Measurements from ENCODE around the gene SMCHD1. TPM values are rescaled to one million over a fixed set of nuclear protein-coding genes. Genes with fewer than 3 reads are reported as not detected.
A peak's percentile ranks its signal among the peaks of the same experiment; 100 is the strongest.
"Not testable (repeated sequence)": the region's sequence is repeated elsewhere in the genome, so short reads cannot be mapped to it uniquely, and the experiment has no call there.

The SMCHD1 gene
- total RNA-seq, 2 donors from 2014 or later, result 56.0 to 65.1 TPM

DNA sequence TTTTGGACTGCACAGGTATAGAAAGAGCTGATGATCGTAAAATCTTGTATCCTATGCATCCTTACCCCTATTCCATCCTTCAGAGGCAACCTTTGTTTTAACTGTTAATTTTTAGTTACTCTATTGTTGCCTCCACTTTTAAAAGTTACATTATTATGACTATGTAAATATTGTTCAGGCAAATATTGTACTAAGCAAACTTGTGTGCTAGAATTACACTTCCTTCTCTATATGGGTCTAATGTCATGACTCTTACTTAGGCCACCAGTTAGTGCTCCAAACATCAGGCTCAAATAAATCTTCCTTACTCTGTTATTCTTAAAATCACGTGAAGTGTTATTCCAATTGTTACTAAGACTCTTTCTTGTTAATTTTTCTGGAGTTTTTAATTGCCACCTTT is 143.8 kb downstream of the SMCHD1 start:
- intact Hi-C loops (cut with DNase I), result no loop called here
- WGBS, result 66% methylated on average over 2 of the region's 2 CpGs
- Histone ChIP-seq H3K9me3 (no peaks in the 10 kb centered on the region), H3K4me3 (no peak overlapping the region), H3K4me1 (replicated peaks) (no peaks in the 10 kb centered on the region), H3K27me3 (replicated peaks; ENCODE audit: insufficient read depth) (no peaks in the 10 kb centered on the region), H3K36me3 (peaks cover 0 to 8% of the 10 kb centered on the region in 2 donors), H3K27ac (no peak overlapping the region)
- no peak for TF ChIP-seq POLR2A (IDR thresholded peaks at IDR 0.05)
- no peak for TF ChIP-seq POLR2AphosphoS5 (IDR thresholded peaks at IDR 0.05)
- TF ChIP-seq, protein P1, sequence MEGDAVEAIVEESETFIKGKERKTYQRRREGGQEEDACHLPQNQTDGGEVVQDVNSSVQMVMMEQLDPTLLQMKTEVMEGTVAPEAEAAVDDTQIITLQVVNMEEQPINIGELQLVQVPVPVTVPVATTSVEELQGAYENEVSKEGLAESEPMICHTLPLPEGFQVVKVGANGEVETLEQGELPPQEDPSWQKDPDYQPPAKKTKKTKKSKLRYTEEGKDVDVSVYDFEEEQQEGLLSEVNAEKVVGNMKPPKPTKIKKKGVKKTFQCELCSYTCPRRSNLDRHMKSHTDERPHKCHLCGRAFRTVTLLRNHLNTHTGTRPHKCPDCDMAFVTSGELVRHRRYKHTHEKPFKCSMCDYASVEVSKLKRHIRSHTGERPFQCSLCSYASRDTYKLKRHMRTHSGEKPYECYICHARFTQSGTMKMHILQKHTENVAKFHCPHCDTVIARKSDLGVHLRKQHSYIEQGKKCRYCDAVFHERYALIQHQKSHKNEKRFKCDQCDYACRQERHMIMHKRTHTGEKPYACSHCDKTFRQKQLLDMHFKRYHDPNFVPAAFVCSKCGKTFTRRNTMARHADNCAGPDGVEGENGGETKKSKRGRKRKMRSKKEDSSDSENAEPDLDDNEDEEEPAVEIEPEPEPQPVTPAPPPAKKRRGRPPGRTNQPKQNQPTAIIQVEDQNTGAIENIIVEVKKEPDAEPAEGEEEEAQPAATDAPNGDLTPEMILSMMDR (IDR thresholded peaks at IDR 0.05), result no peak
- no peak for DNase-seq (ENCODE audit: low spot score)

DNA sequence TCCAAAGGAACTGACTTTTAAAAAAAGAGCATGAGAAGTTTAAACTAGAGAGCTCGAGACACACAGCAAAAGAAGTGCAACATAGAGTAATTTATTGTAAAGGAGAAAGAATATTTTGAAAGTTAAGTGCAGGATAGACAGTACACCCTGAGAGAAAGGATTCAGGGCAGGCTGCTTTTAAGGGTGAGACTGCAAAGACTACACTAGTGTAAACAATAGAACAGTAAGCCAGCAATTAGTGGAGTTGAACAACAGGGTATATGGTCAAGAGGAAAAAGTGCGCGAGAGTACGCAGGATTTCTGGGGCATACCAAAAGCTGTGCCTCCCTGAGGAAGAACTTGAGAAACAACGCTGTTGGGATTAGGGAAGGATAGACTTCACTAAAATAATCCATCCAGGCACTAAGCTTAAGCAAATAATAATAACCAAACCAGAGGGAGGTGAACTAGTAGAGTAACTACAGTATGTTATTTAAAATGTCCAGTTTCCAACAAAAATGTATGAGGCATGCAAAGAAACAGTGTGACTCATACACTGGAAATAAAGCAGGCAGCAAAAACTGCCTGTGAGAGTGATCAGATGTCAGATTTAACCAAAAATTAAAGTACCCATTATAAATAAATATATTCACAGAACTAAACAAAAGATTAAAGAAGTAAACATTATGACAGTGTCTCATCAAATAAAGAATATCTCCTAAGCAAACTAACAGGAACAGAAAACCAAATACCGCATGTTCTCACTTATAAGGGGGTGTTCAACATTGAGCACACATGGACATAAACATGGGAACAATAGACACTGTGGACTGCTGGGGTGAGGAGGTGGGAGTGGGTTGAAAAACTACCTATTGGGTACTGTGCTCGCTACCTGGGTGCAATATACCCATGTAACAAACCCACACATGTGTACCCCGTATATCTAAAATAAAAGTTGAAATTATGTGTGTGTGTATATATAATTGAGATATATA is 150.7 kb downstream of the SMCHD1 start:
- H3K4me1 ChIP-seq (replicated peaks), result no peaks in the 10 kb centered on the region
- TF ChIP-seq POLR2AphosphoS5 (IDR thresholded peaks at IDR 0.05), result peak; percentile 15
- TF ChIP-seq, protein P1 (IDR thresholded peaks at IDR 0.05), result no peak
- intact Hi-C loops (cut with DNase I), result no loop called here
- H3K27ac ChIP-seq, result peak overlapping the region in 1 of 2 donors; percentile 33
- DNase-seq (ENCODE audit: low spot score), result no peak
- no peaks in the 10 kb centered on the region for H3K9me3 ChIP-seq
- H3K27me3 ChIP-seq (replicated peaks; ENCODE audit: insufficient read depth), result no peaks in the 10 kb centered on the region
- WGBS, result 83% methylated on average over 8 of the region's 8 CpGs
- H3K36me3 ChIP-seq, result no peaks in the 10 kb centered on the region
- H3K4me3 ChIP-seq, result no peak overlapping the region

DNA sequence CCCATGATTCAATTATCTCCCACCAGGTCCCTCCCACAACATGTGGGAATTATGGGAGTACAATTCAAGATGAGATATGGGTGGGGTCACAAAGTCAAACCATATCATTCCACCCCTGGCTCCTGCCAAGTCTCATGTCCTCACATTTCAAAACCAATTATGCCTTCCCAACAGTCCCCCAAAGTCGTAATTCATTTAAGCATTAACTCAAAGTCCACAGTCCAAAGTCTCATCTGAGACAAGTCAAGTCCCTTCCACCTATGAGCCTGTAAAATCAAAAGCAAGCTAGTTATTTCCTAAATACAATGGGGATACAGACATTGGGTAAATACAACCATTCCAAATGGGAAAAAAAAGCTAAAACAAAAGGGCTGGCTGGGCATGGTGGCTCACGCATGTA is 153.1 kb downstream of the SMCHD1 start:
- H3K4me1 ChIP-seq (replicated peaks); H3K9me3 ChIP-seq; intact Hi-C loops (cut with DNase I); H3K4me3 ChIP-seq; H3K27me3 ChIP-seq (replicated peaks; ENCODE audit: insufficient read depth); H3K36me3 ChIP-seq; H3K27ac ChIP-seq; DNase-seq (ENCODE audit: low spot score): not testable (repeated sequence)
- WGBS, result 63% methylated on average over 2 of the region's 2 CpGs

DNA sequence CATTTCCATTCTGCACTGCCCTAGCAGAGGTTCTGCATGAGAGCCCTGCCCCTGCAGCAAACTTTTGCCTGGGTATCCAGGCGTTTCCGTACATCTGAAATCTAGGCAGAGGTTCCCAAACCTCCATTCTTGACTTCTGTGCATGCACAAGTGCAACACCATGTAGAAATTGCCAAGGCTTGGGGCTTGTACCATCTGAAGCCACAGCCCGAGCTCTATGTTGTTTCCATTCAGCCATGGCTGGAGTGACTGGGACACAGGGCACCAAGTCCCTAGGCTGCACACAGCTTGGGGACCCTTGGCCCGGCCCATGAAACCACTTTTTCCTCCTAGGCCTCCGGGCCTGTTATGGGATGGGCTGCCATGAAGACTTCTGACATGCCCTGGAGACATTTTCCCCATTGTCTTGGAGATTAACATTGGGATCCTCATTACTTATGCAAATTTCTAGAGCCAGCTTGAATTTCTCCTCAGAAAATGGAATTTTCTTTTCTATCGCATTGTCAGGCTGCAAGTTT is 154.2 kb downstream of the SMCHD1 start:
- H3K36me3 ChIP-seq; intact Hi-C loops (cut with DNase I); H3K27me3 ChIP-seq (replicated peaks; ENCODE audit: insufficient read depth); H3K9me3 ChIP-seq; H3K27ac ChIP-seq; DNase-seq (ENCODE audit: low spot score); H3K4me3 ChIP-seq; H3K4me1 ChIP-seq (replicated peaks): not testable (repeated sequence)
- 91% methylated on average over 6 of the region's 6 CpGs for WGBS

DNA sequence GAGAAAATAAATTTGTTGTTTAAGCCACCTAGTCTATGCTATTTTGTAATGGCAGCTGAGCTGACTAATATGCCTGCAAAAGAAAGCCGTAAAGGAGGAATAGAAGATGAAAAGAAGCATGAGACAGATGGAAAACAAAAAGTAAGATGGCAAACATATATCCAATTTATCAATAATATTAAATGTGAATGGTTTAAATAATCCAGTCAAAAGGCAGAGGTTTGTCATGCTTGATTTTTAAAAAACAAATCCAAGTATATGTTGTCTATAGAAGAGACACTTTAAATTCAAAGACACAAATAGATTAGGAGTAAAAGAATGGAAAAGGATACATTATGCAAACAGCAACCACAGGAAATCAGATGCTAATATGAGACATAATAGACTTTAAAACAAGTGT is 155.9 kb downstream of the SMCHD1 start:
- Histone ChIP-seq H3K4me3 (no peak overlapping the region), H3K27me3 (replicated peaks; ENCODE audit: insufficient read depth) (no peaks in the 10 kb centered on the region), H3K4me1 (replicated peaks) (no peaks in the 10 kb centered on the region), H3K27ac (no peak overlapping the region), H3K36me3 (no peaks in the 10 kb centered on the region), H3K9me3 (no peaks in the 10 kb centered on the region)
- DNase-seq (ENCODE audit: low spot score), result no peak
- WGBS, result 98% methylated on average over 1 of the region's 1 CpG
- intact Hi-C loops (cut with DNase I), result no loop called here
- TF ChIP-seq, protein P1 (IDR thresholded peaks at IDR 0.05), result no peak
- TF ChIP-seq POLR2AphosphoS5 (IDR thresholded peaks at IDR 0.05) (no peak), POLR2A (IDR thresholded peaks at IDR 0.05) (no peak)

DNA sequence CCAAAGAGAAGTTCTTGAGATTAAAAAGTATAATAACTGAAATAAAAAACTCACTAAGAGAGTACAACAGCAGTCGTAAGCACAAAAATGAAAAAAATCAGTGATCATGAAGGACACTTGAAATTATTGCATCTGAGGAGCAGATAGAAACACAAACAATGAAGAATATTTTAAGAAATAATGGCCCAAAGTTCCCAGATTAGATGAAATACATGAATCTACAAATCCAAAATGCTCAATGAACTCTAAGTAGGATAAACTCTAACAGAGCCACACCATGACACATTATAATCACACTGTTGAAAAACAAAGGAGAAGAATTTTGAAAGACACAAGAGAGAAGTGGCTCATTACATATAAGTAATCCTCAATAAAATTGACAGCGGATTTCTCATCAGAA is 159.4 kb downstream of the SMCHD1 start:
- TF ChIP-seq, protein P1 (IDR thresholded peaks at IDR 0.05), result no peak
- TF ChIP-seq POLR2AphosphoS5 (IDR thresholded peaks at IDR 0.05) (no peak), POLR2A (IDR thresholded peaks at IDR 0.05) (no peak)
- intact Hi-C loops (cut with DNase I), result no loop called here
- 94% methylated on average over 2 of the region's 2 CpGs for WGBS

More for the DNA sequence above, 159.4 kb downstream of the SMCHD1 start:
- H3K9me3 ChIP-seq, result no peaks in the 10 kb centered on the region
- no peaks in the 10 kb centered on the region for H3K27me3 ChIP-seq (replicated peaks; ENCODE audit: insufficient read depth)
- no peak overlapping the region for H3K4me3 ChIP-seq
- H3K4me1 ChIP-seq (replicated peaks), result no peaks in the 10 kb centered on the region
- DNase-seq (ENCODE audit: low spot score), result no peak
- no peaks in the 10 kb centered on the region for H3K36me3 ChIP-seq
- no peak overlapping the region for H3K27ac ChIP-seq

All from prostate gland (tissue), 2 donors.